Ishikawa (cell line): ENCODE results near the gene TTLL10.

Source experiments
- CEBPB ChIP-seq: IDR thresholded peaks from 2 replicates; pipeline ENCODE4 v1.6.1; 2012
- CREB1 ChIP-seq: IDR thresholded peaks from 2 replicates; pipeline ENCODE4 v1.6.1; 2012; ENCODE audit warnings: low read depth
- EGR1 ChIP-seq: IDR thresholded peaks from 2 replicates; pipeline ENCODE4 v1.6.1; 2012
- EP300 ChIP-seq: IDR thresholded peaks from 2 replicates; pipeline ENCODE4 v1.6.1; 2012; ENCODE audit warnings: borderline replicate concordance
- FOXM1 ChIP-seq: IDR thresholded peaks from 2 replicates; pipeline ENCODE4 v1.6.1; 2012; ENCODE audit warnings: low read depth, borderline replicate concordance
- MAX ChIP-seq: IDR thresholded peaks from 2 replicates; pipeline ENCODE4 v1.6.1; 2012
- NFIC ChIP-seq: IDR thresholded peaks from 2 replicates; pipeline ENCODE4 v1.6.1; 2012
- RAD21 ChIP-seq: IDR thresholded peaks from 2 replicates; pipeline ENCODE4 v1.6.1; 2012; ENCODE audit warnings: low read depth
- TAF1 ChIP-seq: IDR thresholded peaks from 2 replicates; pipeline ENCODE4 v1.6.1; 2012; ENCODE audit warnings: low read depth, mild to moderate bottlenecking
- TCF12 ChIP-seq: IDR thresholded peaks from 2 replicates; pipeline ENCODE4 v1.6.1; 2012; ENCODE audit warnings: low read depth
- YY1 ChIP-seq: IDR thresholded peaks from 2 replicates; pipeline ENCODE4 v1.6.1; 2012; ENCODE audit warnings: low read depth

GRCh38 chr1:1189111-1189510 is 15.4 kb downstream of the TTLL10 start:
- TF ChIP-seq NFIC (no peak), CEBPB (no peak), TCF12 (no peak), MAX (no peak), RAD21 (no peak), YY1 (no peak), EGR1 (no peak), FOXM1 (no peak), TAF1 (no peak), EP300 (no peak), CREB1 (no peak)
